Activated CD8-positive, alpha-beta T cell treated with anti-CD3 and anti-CD28 coated beads for 36 hours (primary cell): Measurements from ENCODE around the gene FUT8. TPM values are rescaled to one million over a fixed set of nuclear protein-coding genes. Genes with fewer than 3 reads are reported as not detected.

Experiments used
- ATAC-seq: fragments of 200-7000 bp; cut with Tn5 transposase; one replicate; pipeline ENCODE4 v1.10.0; 2021; ENCODE audit warnings: mild to moderate bottlenecking, moderate library complexity
- CTCF ChIA-PET: fragments of 350-600 bp; sonication (Branson Sonifier 250); formaldehyde crosslinking; loops from one replicate; lab custom pipeline; 2021; ENCODE audit warnings: antibody characterized with exemption; lab: Charles Lee
- POLR2A ChIA-PET: fragments of 350-600 bp; sonication (Branson Sonifier 250); formaldehyde crosslinking; loops from one replicate; lab custom pipeline; 2021; ENCODE audit warnings: antibody characterized with exemption; lab: Charles Lee
- DNase-seq: peaks from one replicate; pipeline ENCODE4 v3.0.0-alpha.2; 2020
- H3K27ac Mint-ChIP-seq: one replicate; pipeline ENCODE4 v1.8.0; 2021; ENCODE audit warnings: mild to moderate bottlenecking, mixed read lengths
- H3K27me3 Mint-ChIP-seq: one replicate; pipeline ENCODE4 v1.8.0; 2021; ENCODE audit warnings: mixed read lengths
- H3K36me3 Mint-ChIP-seq: one replicate; pipeline ENCODE4 v1.8.0; 2021; ENCODE audit warnings: low read depth, mixed read lengths
- H3K4me1 Mint-ChIP-seq: one replicate; pipeline ENCODE4 v1.8.0; 2021; ENCODE audit warnings: low read depth, mixed read lengths
- H3K4me3 Mint-ChIP-seq: one replicate; pipeline ENCODE4 v1.8.0; 2021; ENCODE audit warnings: mild to moderate bottlenecking, moderate library complexity, mixed read lengths
- H3K9me3 Mint-ChIP-seq: one replicate; pipeline ENCODE4 v1.8.0; 2021; ENCODE audit warnings: mixed read lengths
- CTCF ChIP-seq: fragments of 200-600 bp; IDR thresholded peaks from one replicate; pipeline ENCODE4 v1.8.0; 2022; ENCODE audit warnings: antibody characterized with exemption, mild to moderate bottlenecking
- intact Hi-C: fragments of 100-400 bp; cut with micrococcal nuclease; formaldehyde crosslinking; loops from one replicate; pipeline ENCODE4 v1.10.0; 2022
- total RNA-seq, 2 experiments: library from RNA; stranded (reverse); gene quantifications; one replicate each; pipeline ENCODE4 v1.2.3, GENCODE V29; 2021

The FUT8 gene
- total RNA-seq, 2 experiments from 2014 or later, result 55.7 to 61.0 TPM

- H3K4me1 Mint-ChIP-seq, result peaks cover 9% of the 10 kb centered on the region
- CTCF ChIA-PET, result interaction anchor here (1.2 kb wide), 1 partner anchor 79 kb away, joined by 3 read pairs; no protein-coding TSS in a partner anchor
- no peak for ATAC-seq
- H3K27me3 Mint-ChIP-seq, result no peaks in the 10 kb centered on the region
- intact Hi-C loops, result no loop called here
- H3K36me3 Mint-ChIP-seq, result no peaks in the 10 kb centered on the region
- no peak overlapping the region for H3K4me3 Mint-ChIP-seq
- no peak overlapping the region for H3K27ac Mint-ChIP-seq
- no peak for TF ChIP-seq CTCF
- POLR2A ChIA-PET, result no interaction called here
- no peaks in the 10 kb centered on the region for H3K9me3 Mint-ChIP-seq
- no peak for DNase-seq
Observed at GRCh38 chr14:65753061-65753460, 340.5 kb downstream of the FUT8 start.

- Mint-ChIP-seq H3K4me1 (peaks cover 9% of the 10 kb centered on the region), H3K27me3 (no peaks in the 10 kb centered on the region), H3K36me3 (no peaks in the 10 kb centered on the region), H3K27ac (no peak overlapping the region), H3K4me3 (no peak overlapping the region), H3K9me3 (peaks cover 3% of the 10 kb centered on the region)
- POLR2A ChIA-PET, result no interaction called here
- DNase-seq (no peak), ATAC-seq (no peak)
- intact Hi-C loops, result no loop called here
- TF ChIP-seq CTCF, result no peak
- CTCF ChIA-PET, result interaction anchor here (1.2 kb wide), 1 partner anchor 69 kb away, joined by 5 read pairs; no protein-coding TSS in a partner anchor
Observed at GRCh38 chr14:65755331-65755730, 342.8 kb downstream of the FUT8 start.

GRCh38 chr14:65756880-65757279 lies 344.4 kb downstream of the FUT8 start:
- ATAC-seq, result no peak
- no peak overlapping the region for H3K27ac Mint-ChIP-seq
- ChIA-PET CTCF (interaction anchor here (1.0 to 1.2 kb wide), 3 partner anchors 23 to 123 kb away, joined by 3 to 5 read pairs (median 3); no protein-coding TSS in a partner anchor), POLR2A (interaction anchor here (0.8 kb wide), 1 partner anchor 212 kb away, joined by 3 read pairs; no protein-coding TSS in a partner anchor)
- no peaks in the 10 kb centered on the region for H3K36me3 Mint-ChIP-seq
- TF ChIP-seq CTCF, result no peak
- H3K4me3 Mint-ChIP-seq, result no peak overlapping the region
- H3K9me3 Mint-ChIP-seq, result peaks cover 6% of the 10 kb centered on the region
- H3K4me1 Mint-ChIP-seq, result no peaks in the 10 kb centered on the region
- intact Hi-C loops, result no loop called here
- DNase-seq, result no peak
- no peaks in the 10 kb centered on the region for H3K27me3 Mint-ChIP-seq

- DNase-seq (no peak), ATAC-seq (no peak)
- CTCF ChIA-PET, result interaction anchor here (0.7 kb wide), 1 partner anchor 185 kb away, joined by 4 read pairs; no protein-coding TSS in a partner anchor
- TF ChIP-seq CTCF, result no peak
- Mint-ChIP-seq H3K4me3 (no peak overlapping the region), H3K27me3 (peaks cover 1% of the 10 kb centered on the region), H3K27ac (no peak overlapping the region), H3K9me3 (no peaks in the 10 kb centered on the region), H3K4me1 (no peaks in the 10 kb centered on the region), H3K36me3 (no peaks in the 10 kb centered on the region)
- POLR2A ChIA-PET, result no interaction called here
- intact Hi-C loops, result no loop called here
Observed at GRCh38 chr14:65769151-65769550, 356.6 kb downstream of the FUT8 start.

- no peak for ATAC-seq
- no peak for TF ChIP-seq CTCF
- DNase-seq, result no peak
- Mint-ChIP-seq H3K27me3 (peaks cover 1% of the 10 kb centered on the region), H3K27ac (no peak overlapping the region), H3K9me3 (no peaks in the 10 kb centered on the region), H3K4me1 (no peaks in the 10 kb centered on the region), H3K36me3 (no peaks in the 10 kb centered on the region), H3K4me3 (no peak overlapping the region)
- intact Hi-C loops, result no loop called here
- ChIA-PET CTCF (no interaction called here), POLR2A (no interaction called here)
Observed at GRCh38 chr14:65770681-65771080, 358.2 kb downstream of the FUT8 start.
